Ascending aorta (tissue), 2 donors: ENCODE measurements around the gene SDHC. TPM values are rescaled to one million over a fixed set of nuclear protein-coding genes. Genes with fewer than 3 reads are reported as not detected.
"Not testable (repeated sequence)": the region's sequence is repeated elsewhere in the genome, so short reads cannot be mapped to it uniquely, and the experiment has no call there.

ENCODE experiments used
- DNase-seq, 2 donors: peaks; one replicate each; pipeline ENCODE4 v3.0.0-alpha.2; 2019; ENCODE audit warnings: low spot score in 2 of 2
- H3K27ac ChIP-seq, 2 donors: fragments of 200-600 bp; sonication (generic); one replicate each; pipeline ENCODE4 v1.5.1; 2016 to 2017; ENCODE audit warnings: mild to moderate bottlenecking in 1 of 2
- H3K27me3 ChIP-seq: fragments of 200-600 bp; sonication (generic); one replicate; pipeline ENCODE4 v1.5.1; 2017
- H3K36me3 ChIP-seq, 2 donors: fragments of 200-600 bp; sonication (generic); one replicate each; pipeline ENCODE4 v1.5.1; 2016
- H3K4me1 ChIP-seq, 2 donors: fragments of 200-600 bp; sonication (generic); one replicate each; pipeline ENCODE4 v1.5.1; 2016 to 2017; ENCODE audit warnings: mild to moderate bottlenecking in 1 of 2
- H3K4me3 ChIP-seq, 2 donors: fragments of 200-600 bp; sonication (generic); one replicate each; pipeline ENCODE4 v1.5.1; 2016 to 2017; ENCODE audit warnings: mild to moderate bottlenecking in 1 of 2
- H3K9me3 ChIP-seq, 2 donors: fragments of 200-600 bp; sonication (generic); one replicate each; pipeline ENCODE4 v1.5.1; 2016
- CTCF ChIP-seq, 3 experiments: fragments of 200-600 bp in 2 of 3; fragments of 450-650 bp in 1 of 3; sonication (generic) in 2 of 3; IDR thresholded peaks; one replicate each; pipeline ENCODE4 v1.5.1; 2016 to 2019; ENCODE audit warnings: antibody characterized with exemption in 3 of 3, mild to moderate bottlenecking in 1 of 3, moderate library complexity in 1 of 3
- intact Hi-C: fragments of 100-400 bp; cut with DNase I; formaldehyde crosslinking; loops from one replicate; pipeline ENCODE4 v1.15.1; 2023
- total RNA-seq: library from RNA; depleted of rRNA; stranded (reverse); fragments of >200 nt; gene quantifications from one replicate; pipeline ENCODE4 v1.1.0, GENCODE V29; 2016

SDHC gene
- total RNA-seq, 1 donor from 2014 or later = 23.2 TPM

- TF ChIP-seq CTCF (IDR thresholded peaks at IDR 0.05) = no peak
- H3K4me3 ChIP-seq = no peak overlapping the region
- peaks cover 0 to 3% of the 10 kb centered on the region in 2 donors for H3K4me1 ChIP-seq
- no peaks in the 10 kb centered on the region for H3K27me3 ChIP-seq
- intact Hi-C loops = loop anchor here (5.0 kb wide), 1 partner anchor 118 kb away; the partner anchor contains the start of gene HSPA6
- no peak overlapping the region for H3K27ac ChIP-seq
- H3K36me3 ChIP-seq = no peaks in the 10 kb centered on the region
- DNase-seq = no peak
- no peaks in the 10 kb centered on the region for H3K9me3 ChIP-seq
These were observed 89.9 kb downstream of the SDHC start for GRCh38 chr1:161404051-161404597.

- H3K4me3 ChIP-seq, H3K36me3 ChIP-seq, H3K4me1 ChIP-seq, DNase-seq, intact Hi-C loops, H3K9me3 ChIP-seq, H3K27me3 ChIP-seq, H3K27ac ChIP-seq: not testable (repeated sequence)
These were observed 92.4 kb downstream of the SDHC start for GRCh38 chr1:161406551-161406950.

GRCh38 chr1:161407451-161407985 is 93.3 kb downstream of the SDHC start:
- no peak for DNase-seq
- Histone ChIP-seq H3K27ac (no peak overlapping the region), H3K4me1 (no peaks in the 10 kb centered on the region), H3K27me3 (no peaks in the 10 kb centered on the region), H3K9me3 (no peaks in the 10 kb centered on the region), H3K4me3 (no peak overlapping the region), H3K36me3 (no peaks in the 10 kb centered on the region)
- TF ChIP-seq CTCF (IDR thresholded peaks at IDR 0.05) = no peak
- intact Hi-C loops = no loop called here

- no peak overlapping the region for H3K4me3 ChIP-seq
- H3K36me3 ChIP-seq = no peaks in the 10 kb centered on the region
- no peak overlapping the region for H3K27ac ChIP-seq
- intact Hi-C loops = no loop called here
- TF ChIP-seq CTCF (IDR thresholded peaks at IDR 0.05) = no peak
- H3K9me3 ChIP-seq = no peaks in the 10 kb centered on the region
- no peak for DNase-seq
- H3K27me3 ChIP-seq = no peaks in the 10 kb centered on the region
- H3K4me1 ChIP-seq = no peaks in the 10 kb centered on the region
These were observed 94.4 kb downstream of the SDHC start for GRCh38 chr1:161408429-161409052.

GRCh38 chr1:161409848-161410635 is 95.9 kb downstream of the SDHC start:
- H3K27ac ChIP-seq, H3K9me3 ChIP-seq, intact Hi-C loops, H3K36me3 ChIP-seq, H3K4me3 ChIP-seq, H3K27me3 ChIP-seq, H3K4me1 ChIP-seq, DNase-seq: not testable (repeated sequence)

GRCh38 chr1:161410636-161410970 is 96.4 kb downstream of the SDHC start:
- H3K9me3 ChIP-seq, H3K4me1 ChIP-seq, intact Hi-C loops, H3K4me3 ChIP-seq, H3K27me3 ChIP-seq, H3K36me3 ChIP-seq, H3K27ac ChIP-seq, DNase-seq: not testable (repeated sequence)

Other genes with a start within 250 kb of the SDHC start
- gene ARHGAP30, start 244.5 kb upstream of the SDHC start, total RNA-seq = 14.7 TPM
- not detected for gene NECTIN4, start 224.8 kb upstream of the SDHC start, total RNA-seq
- gene KLHDC9, start 216.0 kb upstream of the SDHC start, total RNA-seq = 0.32 TPM
- gene PFDN2, start 196.3 kb upstream of the SDHC start, total RNA-seq = 16.3 TPM
- gene NIT1, start 196.3 kb upstream of the SDHC start, total RNA-seq = 44.9 TPM
- gene DEDD, start 181.7 kb upstream of the SDHC start, total RNA-seq = 27.8 TPM
- gene UFC1, start 160.4 kb upstream of the SDHC start, total RNA-seq = 3.3 TPM
- 31.9 TPM for gene USP21, start 154.9 kb upstream of the SDHC start, total RNA-seq
- gene PPOX, start 148.0 kb upstream of the SDHC start, total RNA-seq = 4.8 TPM
- gene B4GALT3, start 136.9 kb upstream of the SDHC start, total RNA-seq = 26.9 TPM
- gene ADAMTS4, start 115.3 kb upstream of the SDHC start, total RNA-seq = 109 TPM
- 107 TPM for gene NDUFS2, start 112.0 kb upstream of the SDHC start, total RNA-seq
- gene FCER1G, start 99.1 kb upstream of the SDHC start, total RNA-seq = 69.9 TPM
- 161 TPM for gene APOA2, start 90.8 kb upstream of the SDHC start, total RNA-seq
- 26.6 TPM for gene TOMM40L, start 88.3 kb upstream of the SDHC start, total RNA-seq
- gene NR1I3, start 76.2 kb upstream of the SDHC start, total RNA-seq = 0.21 TPM
- not detected for gene PCP4L1, start 55.6 kb upstream of the SDHC start, total RNA-seq
- 2.4 TPM for gene MPZ, start 4.4 kb upstream of the SDHC start, total RNA-seq
- not detected for gene CFAP126, start 53.5 kb downstream of the SDHC start, total RNA-seq
- gene FCGR2A, start 191.1 kb downstream of the SDHC start, total RNA-seq = 23.6 TPM
- gene HSPA6, start 210.2 kb downstream of the SDHC start, total RNA-seq = 1.9 TPM
- 8.8 TPM for gene FCGR3A, start 235.4 kb downstream of the SDHC start, total RNA-seq